ENCODE results near the gene VIPAS39.

VIPAS39 gene

DNA sequence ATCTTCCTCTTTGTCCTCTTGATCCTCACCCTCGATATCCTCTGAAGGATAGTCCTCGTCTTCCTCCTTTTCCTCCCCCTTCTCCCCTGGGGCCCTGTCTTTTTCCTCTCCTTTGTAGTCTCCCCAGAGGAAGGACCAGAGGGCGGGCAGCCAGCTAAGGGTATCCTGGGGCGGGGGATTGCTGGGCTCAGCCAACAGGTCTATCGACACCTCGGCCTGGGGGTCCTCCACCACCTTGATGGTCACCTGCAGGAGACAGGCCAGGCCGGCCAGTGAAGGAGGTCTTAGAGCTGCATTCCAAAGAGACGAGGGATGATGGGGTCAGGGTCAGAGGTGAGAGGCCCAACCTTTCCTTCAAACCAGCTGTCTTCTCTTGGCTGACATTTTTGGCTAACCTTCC lies 25.0 kb upstream of the VIPAS39 start:
- no peak for TF ChIP-seq CTCF (IDR thresholded peaks at IDR 0.05; ENCODE audit: borderline replicate concordance, insufficient read depth, low read depth, low read length)
- H3K4me3 ChIP-seq (ENCODE audit: low read depth, low read length), result no peak overlapping the region

DNA sequence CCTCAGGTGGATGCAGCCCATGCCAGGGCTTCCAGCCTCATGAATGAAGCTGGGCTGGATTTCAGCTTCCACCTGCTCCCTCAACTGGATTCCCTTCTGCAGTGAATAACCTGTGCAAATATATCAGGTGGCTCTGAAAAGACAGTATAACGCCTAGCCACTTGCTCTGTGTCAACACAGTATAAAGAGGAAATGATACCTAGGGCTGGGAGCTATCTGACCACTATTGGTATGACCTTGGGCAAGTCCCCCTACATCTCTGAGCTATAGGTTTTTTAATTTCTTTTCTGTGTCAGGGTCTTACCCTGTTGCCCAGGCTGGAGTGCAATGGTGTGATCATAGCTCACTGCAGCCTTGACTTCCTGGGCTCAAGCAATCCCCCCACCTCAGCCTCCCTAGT lies 21.4 kb upstream of the VIPAS39 start:
- H3K4me3 ChIP-seq (ENCODE audit: low read depth, low read length), result no peak overlapping the region
- no peak for TF ChIP-seq CTCF (IDR thresholded peaks at IDR 0.05; ENCODE audit: borderline replicate concordance, insufficient read depth, low read depth, low read length)

GRCh38 chr14:77478029-77478428 lies 20.6 kb upstream of the VIPAS39 start:
- no peak for TF ChIP-seq CTCF (IDR thresholded peaks at IDR 0.05; ENCODE audit: borderline replicate concordance, insufficient read depth, low read depth, low read length)
- H3K4me3 ChIP-seq (ENCODE audit: low read depth, low read length), result no peak overlapping the region

DNA sequence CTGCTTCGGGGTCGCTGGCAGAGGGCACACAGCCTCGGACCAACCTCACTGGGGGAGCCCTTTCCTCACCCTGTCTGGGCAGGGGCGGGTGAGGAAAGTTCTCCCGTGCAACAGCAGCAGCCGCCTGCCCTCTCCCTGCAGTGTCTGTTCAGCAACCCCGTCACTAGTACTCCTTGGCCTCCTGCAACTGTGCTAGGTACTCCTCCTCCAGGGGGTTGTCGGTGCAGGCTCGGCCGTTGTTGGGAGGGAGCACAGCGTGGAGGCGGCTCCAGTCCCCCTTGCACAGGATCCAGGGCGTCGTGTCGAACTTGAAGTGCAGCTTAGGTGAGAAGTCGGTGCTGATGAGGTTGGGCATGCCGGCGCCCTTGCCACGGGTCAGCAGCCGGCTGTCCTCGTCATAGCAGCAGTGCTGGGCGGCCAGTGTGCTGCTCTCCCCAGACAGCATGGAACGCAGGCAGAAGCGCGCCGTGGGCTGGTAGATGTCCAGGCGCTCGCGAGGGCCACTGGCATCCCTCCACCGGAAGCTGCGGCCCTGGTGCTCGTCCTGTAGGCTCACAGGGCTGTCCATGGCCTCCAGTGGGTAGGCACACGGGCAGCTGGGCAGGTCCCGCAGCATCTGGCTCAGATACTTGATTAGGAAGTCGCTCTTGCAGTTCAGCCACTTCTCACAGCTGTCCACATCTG lies 18.2 kb upstream of the VIPAS39 start:
- TF ChIP-seq CTCF (IDR thresholded peaks at IDR 0.05; ENCODE audit: borderline replicate concordance, insufficient read depth, low read depth, low read length), result no peak
- H3K4me3 ChIP-seq (ENCODE audit: low read depth, low read length), result no peak overlapping the region

- H3K4me3 ChIP-seq (ENCODE audit: low read depth, low read length), result no peak overlapping the region
- TF ChIP-seq CTCF (IDR thresholded peaks at IDR 0.05; ENCODE audit: borderline replicate concordance, insufficient read depth, low read depth, low read length), result no peak
Measured at GRCh38 chr14:77474479-77475177, 17.2 kb upstream of the VIPAS39 start.

DNA sequence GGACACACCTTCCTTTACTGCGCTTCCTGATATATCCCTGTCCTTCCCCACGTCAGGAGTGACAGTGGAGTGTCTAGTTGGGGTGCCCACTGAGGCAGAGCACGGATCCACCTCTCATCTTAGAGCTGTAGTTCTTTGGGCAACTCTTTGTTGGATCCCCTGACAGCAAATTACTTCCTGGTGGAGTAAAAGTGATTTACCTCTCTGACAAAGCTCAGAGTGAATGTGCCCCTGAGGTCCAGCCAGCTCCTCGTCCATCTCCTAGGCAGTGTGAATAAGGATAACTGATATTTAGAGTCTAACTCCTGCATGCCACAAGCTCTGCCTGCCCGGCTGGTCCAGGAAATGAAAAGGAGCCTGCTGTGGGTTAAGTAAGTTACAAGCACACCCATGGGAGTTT lies 16.5 kb upstream of the VIPAS39 start:
- H3K4me3 ChIP-seq (ENCODE audit: low read depth, low read length), result no peak overlapping the region
- no peak for TF ChIP-seq CTCF (IDR thresholded peaks at IDR 0.05; ENCODE audit: borderline replicate concordance, insufficient read depth, low read depth, low read length)

Data from GM12875 (cell line).